GM18526 (cell line): Measurements from ENCODE around the gene ENTPD2.

ENCODE experiments used
- POLR2A ChIP-seq: IDR thresholded peaks from 3 replicates; pipeline ENCODE4 v1.6.1; 2011; ENCODE audit not compliant: insufficient read length; ENCODE audit errors: extremely low read depth

ENTPD2 gene

DNA sequence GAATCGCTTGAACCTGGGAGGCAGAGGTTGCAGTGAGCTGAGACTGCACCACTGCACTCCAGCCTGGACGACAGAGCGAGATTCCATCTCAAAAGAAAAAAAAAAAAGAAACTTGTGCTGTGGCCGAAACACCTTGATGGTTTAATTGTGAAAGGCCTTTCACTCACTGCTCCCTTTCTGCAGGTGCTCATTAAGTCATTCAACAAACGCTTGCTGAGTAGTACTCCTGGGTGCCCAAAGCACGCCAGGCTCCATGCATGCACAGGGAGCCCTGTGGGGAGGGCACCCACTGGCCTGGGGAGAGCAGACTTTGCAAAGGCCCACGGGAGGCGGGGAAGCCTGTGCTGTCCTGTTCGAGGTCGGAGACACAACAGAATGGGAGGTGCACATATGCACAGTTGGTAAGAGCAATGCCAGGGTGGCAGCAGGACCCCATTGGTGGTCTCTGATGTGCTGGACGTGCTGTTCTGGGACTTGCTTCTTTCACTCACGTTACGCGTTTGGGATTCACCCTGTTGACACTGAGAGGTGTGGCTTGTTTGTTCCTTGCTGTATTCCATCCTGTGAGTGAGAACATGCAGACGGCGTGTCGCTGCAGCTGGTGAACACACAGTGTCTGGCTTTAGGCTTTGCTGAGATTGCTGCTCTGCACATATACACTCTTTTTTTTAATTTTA lies 3.0 kb upstream of the ENTPD2 start:
- TF ChIP-seq POLR2A, result no peak

DNA sequence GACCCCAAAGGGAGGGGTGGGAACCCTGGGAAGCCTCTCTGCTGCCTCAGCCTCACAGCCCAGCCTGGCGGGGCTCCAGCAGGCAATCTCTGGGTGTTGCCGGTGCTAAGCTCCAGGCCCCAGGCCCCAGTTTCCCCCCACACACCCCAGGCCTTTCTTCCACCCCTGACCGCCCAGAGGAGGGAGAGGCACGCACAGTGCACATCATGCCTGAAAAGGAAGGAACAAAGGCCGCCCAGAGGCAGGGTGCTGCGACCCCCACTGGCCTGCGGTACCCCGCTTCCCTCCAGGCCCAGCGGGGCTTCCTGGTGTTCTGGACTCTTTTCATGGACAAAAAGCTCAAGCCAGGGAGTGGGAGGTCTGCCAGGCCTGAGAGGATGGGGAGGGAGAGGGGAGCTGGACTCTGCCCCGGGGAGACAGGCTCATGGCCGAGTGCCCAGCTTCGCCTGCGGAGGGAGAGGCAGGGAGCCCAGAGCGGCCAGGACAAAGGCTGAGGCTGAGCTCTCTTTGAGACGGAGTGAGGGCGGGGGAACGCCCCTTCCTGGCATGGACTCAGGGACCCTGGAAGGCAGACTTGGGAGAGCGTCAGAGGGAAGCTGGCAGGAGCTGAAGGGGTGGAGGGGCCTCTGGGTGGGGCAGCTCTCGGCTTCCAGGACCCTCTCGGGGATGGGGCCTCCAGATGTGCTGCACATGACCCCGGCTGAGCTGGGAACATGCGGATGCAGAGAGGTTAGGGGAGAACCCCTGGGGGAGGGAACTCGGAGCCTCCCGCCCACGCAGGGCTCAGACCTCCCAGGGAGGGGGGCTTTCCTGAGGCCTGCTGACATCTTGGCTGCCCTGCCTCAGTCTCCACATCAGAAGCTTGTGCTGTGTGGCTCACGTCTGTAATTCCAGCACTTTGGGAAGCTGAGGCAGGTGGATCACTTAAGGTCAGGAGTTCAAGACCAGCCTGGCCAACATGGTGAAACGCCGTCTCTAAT lies 1.8 kb upstream of the ENTPD2 start:
- TF ChIP-seq POLR2A, result no peak

DNA sequence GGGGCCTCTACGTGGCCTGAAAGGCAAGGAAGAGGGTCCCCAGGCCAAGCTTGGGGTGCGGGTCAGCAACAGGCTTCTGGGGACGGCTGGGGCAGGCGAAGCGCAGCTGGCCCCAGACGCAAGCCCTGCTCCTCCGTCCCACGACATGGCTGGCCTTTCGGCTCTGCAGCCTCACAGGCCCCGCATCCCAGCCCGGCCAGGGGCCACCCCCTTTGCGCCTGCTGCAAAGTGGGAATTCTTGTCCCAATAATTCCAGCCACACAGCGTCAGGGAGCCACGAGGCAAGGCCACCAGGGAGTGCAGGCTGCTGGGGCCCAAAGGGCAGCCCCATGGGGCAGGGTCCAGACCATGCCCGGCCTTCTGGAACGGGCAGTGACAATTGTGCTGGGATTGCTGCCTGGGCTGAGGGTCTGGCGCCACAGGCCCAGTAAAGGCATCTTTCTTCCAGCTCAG lies 1.1 kb upstream of the ENTPD2 start:
- no peak for TF ChIP-seq POLR2A

DNA sequence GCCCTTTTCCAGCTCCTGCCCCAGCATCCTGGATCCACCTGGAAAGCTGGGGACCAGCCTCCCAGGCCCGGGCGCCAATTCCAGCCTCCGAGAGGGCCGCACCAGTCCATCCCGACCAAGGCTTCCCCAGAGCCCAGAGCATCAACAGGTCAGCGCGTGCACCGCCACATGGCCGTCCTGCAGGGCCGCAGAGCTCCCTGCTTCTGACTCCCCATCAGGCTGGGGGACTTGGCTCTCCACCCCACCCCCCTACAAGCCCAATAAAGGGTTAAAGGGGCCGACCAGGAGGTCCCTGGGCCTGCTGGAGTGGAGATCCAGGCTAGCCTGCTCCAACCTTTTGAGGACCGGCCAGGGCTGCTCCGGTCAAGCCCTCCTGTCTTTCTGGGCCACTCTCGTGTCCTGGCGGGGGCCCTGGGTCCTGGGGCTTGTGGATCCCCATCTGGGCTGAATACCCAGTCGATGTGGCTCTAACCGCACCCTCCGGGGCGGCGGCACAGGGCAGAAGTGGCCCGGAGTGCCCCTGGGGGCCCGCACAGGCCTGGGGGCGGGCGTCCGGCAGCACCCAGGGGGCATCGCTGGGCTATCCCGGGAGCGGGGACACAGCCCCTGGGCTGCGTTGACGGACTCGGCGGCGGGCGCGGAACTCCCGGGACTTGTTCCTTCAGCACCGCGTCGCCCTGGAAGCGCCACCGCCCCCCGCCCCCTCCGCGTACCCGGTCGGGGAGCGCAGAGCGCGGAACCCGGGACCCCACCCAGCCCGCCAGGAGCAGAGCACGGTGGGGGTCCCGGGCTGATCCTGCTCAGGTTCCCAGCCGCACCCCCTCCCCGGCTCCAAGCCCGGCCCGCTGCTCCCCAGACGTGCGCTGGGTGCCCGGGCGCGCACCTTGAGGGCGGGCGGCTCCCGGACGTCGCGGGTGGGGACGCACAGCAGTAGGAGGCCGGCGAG lies 590 bp downstream of the ENTPD2 start:
- TF ChIP-seq POLR2A, result no peak

DNA sequence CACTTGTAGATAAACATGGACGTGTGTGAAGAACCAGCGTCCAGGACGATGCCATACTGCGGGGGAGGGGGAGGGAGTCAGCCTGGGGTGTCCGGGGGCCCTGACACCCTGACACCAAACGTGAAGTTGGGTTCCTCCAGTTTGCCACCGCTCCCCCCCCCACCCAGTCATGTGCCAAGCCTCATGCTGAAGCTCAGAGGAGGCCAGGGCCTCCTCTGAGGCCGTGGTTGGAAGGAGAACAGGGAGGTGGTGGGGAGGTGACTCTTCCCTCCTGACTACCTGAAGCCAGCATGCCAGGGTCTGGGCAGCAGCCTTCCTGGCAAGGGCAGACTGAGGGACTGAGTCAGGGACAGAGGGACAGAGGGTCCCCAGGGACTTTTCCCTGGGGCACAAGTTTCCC lies 1.6 kb downstream of the ENTPD2 start:
- TF ChIP-seq POLR2A, result no peak

DNA sequence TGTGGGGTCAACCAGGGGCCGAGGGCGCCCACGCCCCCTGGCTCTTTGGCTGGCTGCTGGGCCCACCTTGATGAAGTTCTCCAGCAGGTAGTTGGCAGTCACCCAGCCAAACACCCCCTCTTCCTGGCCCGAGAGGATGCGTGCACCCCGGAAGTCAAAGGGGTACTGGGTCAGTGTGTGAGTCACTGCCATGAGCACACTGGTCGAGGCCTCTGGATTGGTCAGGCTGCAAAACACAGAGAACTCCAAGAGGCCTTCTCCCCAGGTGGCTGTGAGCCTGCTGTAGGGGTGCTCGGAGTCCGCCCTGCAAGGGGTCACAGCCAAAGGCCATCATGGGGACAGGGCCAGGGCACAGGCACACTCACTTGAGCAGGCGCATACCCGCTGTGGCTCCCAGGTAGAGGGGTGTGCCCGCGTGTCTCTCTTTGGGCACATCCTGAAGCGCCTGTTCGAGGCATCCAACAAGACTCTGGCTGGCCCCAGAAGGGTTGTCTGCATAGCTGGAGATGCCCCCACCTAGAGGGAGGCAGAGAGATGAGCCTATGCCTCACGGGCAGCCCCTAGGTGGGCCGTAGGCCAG lies 2.6 kb downstream of the ENTPD2 start:
- no peak for TF ChIP-seq POLR2A

DNA sequence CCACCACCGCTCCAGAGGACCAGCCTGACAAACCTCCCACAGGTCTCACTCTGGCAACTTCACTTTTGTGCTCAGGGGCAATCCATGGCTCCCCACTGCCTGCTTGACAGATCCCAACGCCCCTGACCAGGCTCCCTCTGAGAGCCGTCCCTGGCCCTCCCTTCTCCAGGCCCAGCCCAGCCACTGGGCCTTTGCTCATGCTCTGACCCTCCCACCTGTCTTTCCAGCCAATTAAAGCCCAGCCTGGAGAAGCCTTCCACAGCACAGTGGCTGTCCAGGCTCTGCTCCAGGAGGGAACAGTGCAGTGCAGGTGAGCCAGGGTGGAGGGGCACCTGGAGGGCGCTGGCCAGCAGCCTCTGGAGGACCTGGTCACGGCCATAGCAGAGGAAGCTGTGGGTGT lies 3.3 kb downstream of the ENTPD2 start:
- no peak for TF ChIP-seq POLR2A

DNA sequence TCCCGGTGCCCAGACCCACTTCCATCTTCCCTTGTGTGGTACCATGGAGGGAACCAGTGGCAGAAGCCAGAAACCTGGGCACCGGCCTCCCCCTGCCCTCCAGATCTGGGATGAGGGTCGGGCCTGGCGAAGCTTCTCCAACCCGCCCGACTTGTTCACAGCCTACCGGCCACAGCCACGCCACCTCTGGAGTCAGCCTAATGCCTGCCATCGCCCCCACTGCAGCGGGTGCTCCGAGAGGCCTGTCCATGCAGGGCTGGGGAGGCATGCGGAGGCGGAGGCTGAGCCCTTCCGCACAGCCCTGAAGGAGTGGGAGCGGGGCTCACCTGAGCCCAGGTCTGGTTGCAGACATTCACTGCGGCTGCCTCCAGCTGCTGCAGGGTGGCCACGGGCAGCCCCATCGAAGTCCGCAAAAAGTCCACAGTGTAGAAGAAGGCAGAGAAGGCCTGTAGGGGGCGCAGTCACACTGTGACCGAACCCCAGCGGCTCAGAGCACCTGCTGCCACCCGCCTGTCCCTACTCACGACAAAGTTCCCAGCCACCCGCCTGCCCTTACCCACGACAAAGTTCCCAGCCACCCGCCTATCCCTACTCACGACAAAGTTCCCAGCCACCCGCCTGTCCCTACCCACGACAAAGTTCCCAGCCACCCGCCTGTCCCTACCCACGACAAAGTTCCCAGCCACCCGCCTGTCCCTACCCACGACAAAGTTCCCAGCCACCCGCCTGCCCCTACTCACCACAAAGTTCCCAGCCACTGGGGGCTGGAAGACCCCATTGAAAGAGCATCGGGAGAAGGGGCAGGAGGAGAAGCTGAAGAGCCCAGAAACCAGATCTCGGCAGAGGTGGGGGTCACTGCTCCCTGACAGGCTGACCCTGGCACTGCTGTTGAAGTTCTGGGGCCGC lies 4.1 kb downstream of the ENTPD2 start:
- no peak for TF ChIP-seq POLR2A

DNA sequence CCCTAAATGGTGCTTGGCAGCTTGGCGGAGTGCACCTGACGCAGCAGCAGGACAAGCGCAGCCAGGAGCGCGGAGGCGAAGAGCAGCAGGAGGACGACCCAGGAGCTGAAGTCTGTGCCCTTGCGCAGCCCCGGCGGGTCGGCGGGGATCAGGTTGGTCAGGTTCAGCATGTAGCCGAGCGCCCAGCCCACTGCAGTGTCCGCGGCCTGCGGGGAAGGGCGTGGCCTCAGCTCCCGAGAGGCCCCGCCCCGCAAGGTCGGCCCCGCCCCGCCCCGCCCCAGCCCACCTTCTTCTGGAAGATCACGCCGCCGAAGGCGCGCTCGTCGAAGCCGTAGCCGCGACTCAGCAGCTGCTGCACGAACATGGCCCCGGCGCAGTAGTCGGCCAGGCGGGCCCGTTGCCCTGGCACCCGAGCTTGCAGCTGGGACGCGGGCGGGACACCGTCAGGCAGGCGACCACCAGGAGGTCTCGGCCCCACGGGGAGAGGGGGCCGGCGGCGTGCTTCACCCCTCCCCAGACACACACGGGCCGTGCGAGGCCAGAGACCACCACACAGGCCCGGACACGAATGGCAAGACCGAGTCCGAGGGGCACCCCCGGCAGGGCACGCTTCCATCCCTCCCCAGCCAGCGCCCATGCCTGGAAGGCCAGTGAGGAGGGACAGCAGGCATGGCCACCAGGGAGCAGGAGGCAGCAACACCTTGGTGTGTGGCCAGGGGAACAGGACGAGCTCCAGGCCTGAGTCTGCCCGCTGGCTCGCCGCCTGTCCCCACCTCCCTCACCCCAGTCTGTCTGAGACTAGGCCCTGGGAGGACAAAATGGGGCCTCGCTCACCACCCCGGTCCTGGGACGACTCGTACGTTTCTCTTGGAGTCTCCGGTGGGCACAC lies 5.0 kb downstream of the ENTPD2 start:
- no peak for TF ChIP-seq POLR2A

DNA sequence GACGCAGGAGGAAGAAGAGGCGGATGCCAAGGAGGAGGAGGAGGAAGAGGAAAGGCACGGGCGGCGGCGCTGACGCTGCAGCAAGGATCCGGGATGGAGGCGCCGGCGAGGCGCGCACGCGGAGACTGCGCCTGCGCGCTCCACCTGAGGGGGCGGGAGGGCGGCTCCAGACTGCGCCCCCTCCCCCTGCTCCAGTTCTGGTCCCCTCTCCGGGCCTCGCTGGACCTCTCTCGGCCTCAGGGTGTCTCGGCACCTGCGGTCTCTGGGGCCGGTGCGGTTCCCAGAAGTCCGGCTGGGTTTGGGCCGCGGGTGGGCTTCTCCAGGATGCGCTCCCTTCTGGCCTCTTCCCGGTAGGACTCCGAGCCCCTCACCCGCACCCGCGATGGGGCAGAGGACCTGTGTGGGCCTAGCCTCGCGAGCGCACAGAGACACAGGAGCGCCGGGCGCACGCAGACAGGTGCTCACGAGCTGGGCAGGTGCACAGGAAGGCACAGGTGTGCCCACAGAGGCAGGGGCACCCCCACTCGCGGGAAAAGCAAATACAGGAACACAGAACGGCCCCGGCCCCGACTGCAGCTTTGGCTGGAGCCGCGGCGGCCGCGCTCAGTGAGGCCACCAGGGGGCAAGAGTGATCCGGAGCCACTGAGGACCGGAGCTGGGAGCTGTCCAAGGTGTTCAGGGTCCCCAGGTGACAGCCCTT lies 7.6 kb downstream of the ENTPD2 start, which contains the start of gene NPDC1:
TSS of gene NPDC1 (minus strand) at position 90 of the 700 bp plus-strand sequence. CDS start 188 bp downstream, outside the sequence.
- no peak for TF ChIP-seq POLR2A

DNA sequence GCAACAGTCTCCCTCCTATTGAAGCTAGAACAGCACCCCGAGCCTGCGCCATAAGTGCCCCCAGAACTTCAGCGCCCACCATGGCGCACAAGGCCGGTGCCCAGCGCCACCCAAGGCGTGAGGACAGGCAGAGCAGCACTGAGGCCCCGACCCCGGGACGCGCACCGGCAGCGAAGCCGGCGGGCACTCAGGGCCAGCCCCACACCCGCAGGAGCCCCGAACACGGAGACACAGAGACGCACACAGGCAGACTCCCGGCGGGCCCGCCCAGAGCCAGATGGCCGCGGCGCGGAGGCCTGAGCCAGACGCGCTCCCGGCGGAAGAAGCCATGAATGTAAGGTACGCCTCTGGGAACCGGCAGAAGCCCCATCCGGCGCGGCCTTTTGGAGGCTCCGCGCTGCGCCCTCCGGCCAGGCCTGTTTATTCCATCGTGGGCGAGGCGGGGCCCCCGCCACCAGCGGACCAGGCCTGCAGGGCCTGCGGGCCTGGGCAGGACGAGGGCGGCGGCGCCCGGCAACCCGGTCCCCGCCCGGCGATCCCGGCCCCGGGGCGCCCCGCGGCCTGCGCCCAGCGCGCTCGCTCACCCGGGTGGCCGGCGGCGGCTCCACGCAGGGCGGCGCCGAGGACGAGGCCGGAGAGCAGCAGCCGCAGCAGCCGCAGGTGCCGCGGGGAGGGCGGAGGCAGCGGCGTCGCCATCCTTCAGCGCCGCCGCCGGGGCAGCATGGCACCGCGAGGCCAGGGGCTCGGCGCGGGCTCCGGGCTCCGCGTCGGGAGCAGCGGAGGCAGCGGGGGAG lies 8.4 kb downstream of the ENTPD2 start:
- TF ChIP-seq POLR2A, result no peak
